Stimulated activated CD8-positive, alpha-beta memory T cell treated with anti-CD3 and anti-CD28 coated beads, Interleukin-4, amount 100 ng/mL, for 48 hours (primary cell): ENCODE data around the gene PCBD2.

ENCODE experiments used
- DNase-seq: peaks from one replicate; pipeline ENCODE4 v3.0.0-alpha.2; 2020

The PCBD2 gene

GRCh38 chr5:135008981-135009735, 104.2 kb downstream of the PCBD2 start:
- DNase-seq: no peak

GRCh38 chr5:135009736-135010501, 105.0 kb downstream of the PCBD2 start:
- no peak for DNase-seq

- no peak for DNase-seq
These were observed 105.8 kb downstream of the PCBD2 start for GRCh38 chr5:135010502-135011354.

DNA sequence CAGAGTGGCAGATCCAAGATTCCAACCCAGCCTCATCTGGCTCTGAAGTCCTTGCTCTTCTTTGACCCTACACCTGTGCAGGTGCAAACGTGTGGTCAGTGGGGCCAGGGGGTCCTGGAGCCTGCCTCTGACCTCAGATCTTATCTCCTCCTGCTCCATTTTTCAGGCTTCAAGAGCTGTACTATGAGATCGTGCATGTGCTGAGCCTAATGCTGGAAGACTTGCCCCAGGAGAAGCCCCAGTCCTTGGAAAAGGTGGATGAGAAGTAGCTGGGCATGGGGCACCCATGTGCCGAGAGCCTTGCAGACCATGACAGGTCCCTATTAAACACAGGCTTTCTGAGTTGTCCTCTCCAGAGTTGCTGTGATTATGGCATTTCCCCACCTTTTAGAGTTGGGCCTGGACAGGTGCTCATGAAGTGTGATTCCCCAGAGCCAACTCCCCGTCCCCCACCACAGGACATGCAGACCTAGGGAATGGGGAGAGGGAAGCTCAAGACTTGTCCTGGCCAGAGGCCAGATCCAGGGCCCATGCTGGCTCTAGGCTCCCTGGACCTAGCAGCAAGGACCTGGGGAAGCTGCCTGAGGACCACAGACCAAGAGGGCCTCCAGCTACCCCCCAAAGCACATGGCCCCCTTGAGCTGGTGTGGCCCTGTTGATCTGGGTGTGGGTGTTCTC, 106.6 kb downstream of the PCBD2 start:
- DNase-seq: no peak

- DNase-seq: no peak
These were observed 107.2 kb downstream of the PCBD2 start for GRCh38 chr5:135012033-135012588.
